Activated T-helper 2 cell treated with anti-CD3 and anti-CD28 coated beads, Interferon-gamma antibody, Interleukin-2, Interleukin-4, amounts not matched to agents 10 μg/mL and 5 μg/mL and 100 μg/mL, durations not matched to agents 14 hours and 24 hours and 36 hours (primary cell): Measurements from ENCODE around the gene CD300E. TPM values are rescaled to one million over a fixed set of nuclear protein-coding genes. Genes with fewer than 3 reads are reported as not detected.

ENCODE experiments used
- DNase-seq: peaks from one replicate; pipeline ENCODE4 v3.0.0; 2021; ENCODE audit warnings: low spot score
- H3K27ac Mint-ChIP-seq: one replicate; pipeline ENCODE4 v1.8.0; 2021; ENCODE audit warnings: mixed read lengths
- H3K27me3 Mint-ChIP-seq: one replicate; pipeline ENCODE4 v1.8.0; 2021; ENCODE audit warnings: low read depth, mixed read lengths
- H3K36me3 Mint-ChIP-seq: one replicate; pipeline ENCODE4 v1.8.0; 2021; ENCODE audit warnings: low read depth, mixed read lengths
- H3K4me1 Mint-ChIP-seq: one replicate; pipeline ENCODE4 v1.8.0; 2021; ENCODE audit warnings: low read depth, mixed read lengths
- H3K4me3 Mint-ChIP-seq: one replicate; pipeline ENCODE4 v1.8.0; 2021; ENCODE audit warnings: low read depth, mild to moderate bottlenecking, moderate library complexity, mixed read lengths
- H3K9me3 Mint-ChIP-seq: one replicate; pipeline ENCODE4 v1.8.0; 2021; ENCODE audit warnings: mixed read lengths
- intact Hi-C: fragments of 100-400 bp; cut with micrococcal nuclease; formaldehyde crosslinking; loops from one replicate; pipeline ENCODE4 v1.15.1; 2023
- total RNA-seq: library from RNA; stranded (reverse); gene quantifications from 2 replicates; pipeline ENCODE4 v1.2.3, GENCODE V29; 2022

CD300E gene
- total RNA-seq, 1 donor from 2014 or later, result not detected

DNA sequence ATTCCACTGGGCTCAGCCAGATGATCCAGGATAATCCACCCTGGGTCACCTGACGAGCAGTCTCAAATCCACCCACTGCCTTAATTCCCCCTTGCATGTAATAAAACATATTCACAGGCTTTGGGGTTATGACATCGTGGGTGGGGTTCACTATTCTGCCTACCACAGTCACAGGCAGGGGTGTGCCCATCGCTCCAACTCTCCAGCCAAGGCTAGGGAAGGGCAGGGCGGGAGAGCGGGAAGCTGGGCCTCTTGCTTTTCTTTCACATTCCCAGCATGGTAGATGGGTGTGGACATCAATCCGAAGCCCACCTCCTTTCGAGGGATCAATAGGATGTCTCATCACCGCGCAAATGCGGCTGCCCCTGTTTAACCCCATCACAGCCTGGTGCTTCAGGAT, 18.8 kb downstream of the CD300E start:
- Mint-ChIP-seq H3K27ac (no peak overlapping the region), H3K27me3 (peaks cover 22% of the 10 kb centered on the region), H3K36me3 (no peaks in the 10 kb centered on the region), H3K4me1 (peaks cover 3% of the 10 kb centered on the region), H3K9me3 (no peaks in the 10 kb centered on the region), H3K4me3 (no peak overlapping the region)
- no peak for DNase-seq
- intact Hi-C loops, result loop anchor here (5.0 kb wide), 1 partner anchor 237 kb away; the partner anchor contains the start of gene GPR142

- intact Hi-C loops, result loop anchor here (5.0 kb wide), 1 partner anchor 237 kb away; the partner anchor contains the start of gene GPR142
- H3K4me1 Mint-ChIP-seq, result peaks cover 3% of the 10 kb centered on the region
- H3K36me3 Mint-ChIP-seq, result no peaks in the 10 kb centered on the region
Observed at GRCh38 chr17:74604200-74604599, 19.3 kb downstream of the CD300E start.

DNA sequence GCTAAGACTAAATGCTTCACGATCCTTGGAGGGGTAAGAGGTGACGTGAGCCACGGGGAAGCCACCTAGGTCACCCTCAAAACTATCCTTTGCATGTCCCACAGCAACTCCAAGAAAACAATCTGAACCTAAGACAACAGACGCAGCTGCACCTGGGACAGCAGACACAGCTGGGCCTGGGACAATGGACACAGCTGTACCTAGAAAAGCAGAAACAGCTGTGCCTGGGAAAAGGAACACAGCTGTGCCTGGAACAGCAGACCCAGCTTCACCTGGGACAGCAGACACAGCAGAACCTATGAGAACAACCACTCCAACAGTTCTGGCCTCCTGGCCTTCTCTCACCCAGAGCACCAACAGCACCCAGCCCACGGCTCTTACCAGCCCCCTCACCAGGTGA, 19.8 kb downstream of the CD300E start:
- Mint-ChIP-seq H3K27me3 (peaks cover 29% of the 10 kb centered on the region), H3K36me3 (no peaks in the 10 kb centered on the region), H3K27ac (no peak overlapping the region), H3K4me1 (peaks cover 4% of the 10 kb centered on the region), H3K4me3 (no peak overlapping the region), H3K9me3 (no peaks in the 10 kb centered on the region)
- DNase-seq, result no peak
- intact Hi-C loops, result loop anchor here (5.0 kb wide), 1 partner anchor 236 kb away; the partner anchor contains the start of gene GPR142

More at GRCh38 chr17:74604200-74604599, 19.3 kb downstream of the CD300E start:
- Mint-ChIP-seq H3K9me3 (no peaks in the 10 kb centered on the region), H3K27ac (no peak overlapping the region), H3K27me3 (peaks cover 27% of the 10 kb centered on the region), H3K4me3 (no peak overlapping the region)
- DNase-seq, result no peak

- H3K27me3 Mint-ChIP-seq, result peaks cover 32% of the 10 kb centered on the region
- intact Hi-C loops, result loop anchor here (5.0 kb wide), 1 partner anchor 236 kb away; the partner anchor contains the start of gene GPR142
- H3K4me3 Mint-ChIP-seq, result no peak overlapping the region
- DNase-seq, result no peak
- peaks cover 7% of the 10 kb centered on the region for H3K4me1 Mint-ChIP-seq
- H3K27ac Mint-ChIP-seq, result no peak overlapping the region
- no peaks in the 10 kb centered on the region for H3K36me3 Mint-ChIP-seq
- H3K9me3 Mint-ChIP-seq, result no peaks in the 10 kb centered on the region
Observed at GRCh38 chr17:74603037-74603635, 20.4 kb downstream of the CD300E start.

GRCh38 chr17:74601944-74602572, 21.5 kb downstream of the CD300E start:
- intact Hi-C loops, result loop anchor here (5.0 kb wide), 1 partner anchor 235 kb away; the partner anchor contains the start of gene GPR142
- H3K27me3 Mint-ChIP-seq, result peaks cover 30% of the 10 kb centered on the region
- H3K4me3 Mint-ChIP-seq, result no peak overlapping the region

DNA sequence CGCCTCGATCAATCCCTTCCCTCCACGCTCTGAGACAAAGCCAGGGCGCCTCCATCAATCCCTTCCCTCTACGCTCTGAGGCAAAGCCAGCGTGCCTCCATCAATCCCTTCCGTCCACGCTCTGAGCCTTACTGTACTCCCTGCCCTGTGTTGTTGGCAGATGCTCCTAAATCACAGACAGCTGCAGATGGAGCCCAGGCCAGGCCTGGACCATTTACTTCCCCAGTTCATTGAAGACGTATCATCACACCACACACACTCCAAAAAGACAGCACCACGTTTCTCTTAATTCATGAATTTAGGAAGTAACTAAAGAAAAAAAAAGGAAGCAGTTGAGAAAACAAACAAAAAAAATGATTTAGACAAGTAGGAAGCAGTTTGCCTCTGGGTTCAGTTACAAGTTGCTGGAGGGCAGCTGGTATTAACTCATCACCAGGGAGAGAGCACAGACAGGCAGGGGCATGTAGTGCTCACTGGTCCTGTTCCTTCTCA, 24.0 kb downstream of the CD300E start:
- peaks cover 28% of the 10 kb centered on the region for H3K27me3 Mint-ChIP-seq
- no peaks in the 10 kb centered on the region for H3K36me3 Mint-ChIP-seq
- H3K4me3 Mint-ChIP-seq, result no peak overlapping the region
- peaks cover 7% of the 10 kb centered on the region for H3K4me1 Mint-ChIP-seq
- intact Hi-C loops, result no loop called here
- no peaks in the 10 kb centered on the region for H3K9me3 Mint-ChIP-seq
- DNase-seq, result no peak
- H3K27ac Mint-ChIP-seq, result no peak overlapping the region

More at GRCh38 chr17:74601944-74602572, 21.5 kb downstream of the CD300E start:
- no peak for DNase-seq
- no peaks in the 10 kb centered on the region for H3K36me3 Mint-ChIP-seq
- H3K27ac Mint-ChIP-seq, result no peak overlapping the region
- peaks cover 7% of the 10 kb centered on the region for H3K4me1 Mint-ChIP-seq
- no peaks in the 10 kb centered on the region for H3K9me3 Mint-ChIP-seq

GRCh38 chr17:74599023-74599399, 24.5 kb downstream of the CD300E start:
- Mint-ChIP-seq H3K36me3 (no peaks in the 10 kb centered on the region), H3K9me3 (no peaks in the 10 kb centered on the region), H3K27ac (no peak overlapping the region), H3K4me1 (peaks cover 7% of the 10 kb centered on the region), H3K4me3 (no peak overlapping the region), H3K27me3 (peaks cover 28% of the 10 kb centered on the region)
- intact Hi-C loops, result no loop called here
- DNase-seq, result no peak

DNA sequence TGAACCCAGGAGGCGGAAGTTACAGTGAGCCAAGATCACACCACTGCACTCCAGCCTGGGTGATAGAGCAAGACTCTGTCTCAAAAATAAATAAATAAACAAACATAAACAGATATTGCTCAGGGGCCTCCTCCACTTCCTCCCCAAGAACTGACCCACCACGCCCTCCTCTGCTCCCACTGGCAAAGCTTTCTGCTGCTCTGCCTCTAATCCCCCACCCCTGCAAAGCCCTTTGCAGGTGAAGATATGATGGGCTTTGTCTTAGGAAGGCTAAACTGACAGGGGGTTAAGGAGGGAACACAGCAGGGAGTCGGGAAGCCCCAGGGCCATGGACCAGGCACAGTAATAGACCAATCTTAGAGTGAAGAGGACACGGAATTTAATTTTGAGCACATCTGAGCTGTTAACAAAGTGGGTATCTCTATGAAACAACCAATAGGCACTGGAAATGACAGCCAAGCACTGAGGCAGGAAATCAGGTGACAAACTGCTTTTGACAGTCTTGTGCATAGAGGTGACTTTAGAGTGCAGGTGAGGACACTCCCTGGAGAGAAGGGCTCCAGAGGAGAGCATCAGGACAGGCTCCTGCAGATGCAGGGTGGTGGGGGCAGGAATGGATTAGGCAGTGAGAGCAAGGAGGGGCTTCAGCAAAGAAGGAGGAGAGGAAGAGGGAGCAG, 25.1 kb downstream of the CD300E start:
- Mint-ChIP-seq H3K27me3 (peaks cover 28% of the 10 kb centered on the region), H3K4me3 (no peak overlapping the region), H3K36me3 (no peaks in the 10 kb centered on the region), H3K27ac (no peak overlapping the region), H3K9me3 (no peaks in the 10 kb centered on the region), H3K4me1 (peaks cover 7% of the 10 kb centered on the region)
- intact Hi-C loops, result no loop called here
- no peak for DNase-seq

GRCh38 chr17:74597069-74597790, 26.3 kb downstream of the CD300E start:
- Mint-ChIP-seq H3K4me1 (peaks cover 7% of the 10 kb centered on the region), H3K27me3 (peaks cover 28% of the 10 kb centered on the region), H3K36me3 (no peaks in the 10 kb centered on the region), H3K27ac (no peak overlapping the region), H3K4me3 (no peak overlapping the region), H3K9me3 (no peaks in the 10 kb centered on the region)
- DNase-seq, result no peak
- intact Hi-C loops, result no loop called here

DNA sequence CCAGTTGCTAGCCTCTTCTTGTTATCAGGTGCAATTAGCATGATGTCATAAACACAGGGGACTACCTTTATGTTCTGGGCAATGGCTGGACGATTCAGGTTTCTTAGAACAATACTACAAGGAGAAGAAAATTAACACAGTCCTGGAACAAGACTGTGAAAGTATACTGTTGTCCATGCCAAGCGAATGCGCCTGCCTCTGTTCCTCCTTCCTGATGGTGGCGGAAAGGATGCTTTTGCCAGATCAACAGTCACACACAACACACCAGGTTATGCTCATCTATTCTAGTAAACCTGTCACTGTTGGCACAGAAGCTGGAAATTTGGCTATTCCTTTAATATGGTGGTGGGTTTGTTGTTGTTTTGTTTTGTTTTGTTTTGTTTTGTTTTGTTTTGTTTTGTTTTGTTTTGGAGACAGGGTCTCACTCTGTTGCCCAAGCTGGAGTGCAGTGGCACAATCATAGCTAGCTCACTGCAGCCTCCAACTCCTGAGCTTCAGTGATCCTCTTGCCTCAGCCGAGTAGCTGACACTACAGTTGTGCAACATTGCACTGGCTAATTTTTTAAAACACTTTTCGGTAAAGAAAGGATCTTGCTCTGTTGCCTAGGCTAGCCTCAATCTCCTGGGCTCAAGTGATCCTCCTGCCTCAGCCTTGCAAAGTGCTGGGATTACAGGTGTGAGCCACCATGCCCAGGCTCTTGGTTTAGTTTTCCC, 28.3 kb downstream of the CD300E start:
- Mint-ChIP-seq H3K27me3 (peaks cover 25% of the 10 kb centered on the region), H3K4me3 (no peak overlapping the region), H3K4me1 (peaks cover 11% of the 10 kb centered on the region), H3K36me3 (no peaks in the 10 kb centered on the region), H3K27ac (no peak overlapping the region), H3K9me3 (no peaks in the 10 kb centered on the region)
- intact Hi-C loops, result no loop called here
- no peak for DNase-seq

DNA sequence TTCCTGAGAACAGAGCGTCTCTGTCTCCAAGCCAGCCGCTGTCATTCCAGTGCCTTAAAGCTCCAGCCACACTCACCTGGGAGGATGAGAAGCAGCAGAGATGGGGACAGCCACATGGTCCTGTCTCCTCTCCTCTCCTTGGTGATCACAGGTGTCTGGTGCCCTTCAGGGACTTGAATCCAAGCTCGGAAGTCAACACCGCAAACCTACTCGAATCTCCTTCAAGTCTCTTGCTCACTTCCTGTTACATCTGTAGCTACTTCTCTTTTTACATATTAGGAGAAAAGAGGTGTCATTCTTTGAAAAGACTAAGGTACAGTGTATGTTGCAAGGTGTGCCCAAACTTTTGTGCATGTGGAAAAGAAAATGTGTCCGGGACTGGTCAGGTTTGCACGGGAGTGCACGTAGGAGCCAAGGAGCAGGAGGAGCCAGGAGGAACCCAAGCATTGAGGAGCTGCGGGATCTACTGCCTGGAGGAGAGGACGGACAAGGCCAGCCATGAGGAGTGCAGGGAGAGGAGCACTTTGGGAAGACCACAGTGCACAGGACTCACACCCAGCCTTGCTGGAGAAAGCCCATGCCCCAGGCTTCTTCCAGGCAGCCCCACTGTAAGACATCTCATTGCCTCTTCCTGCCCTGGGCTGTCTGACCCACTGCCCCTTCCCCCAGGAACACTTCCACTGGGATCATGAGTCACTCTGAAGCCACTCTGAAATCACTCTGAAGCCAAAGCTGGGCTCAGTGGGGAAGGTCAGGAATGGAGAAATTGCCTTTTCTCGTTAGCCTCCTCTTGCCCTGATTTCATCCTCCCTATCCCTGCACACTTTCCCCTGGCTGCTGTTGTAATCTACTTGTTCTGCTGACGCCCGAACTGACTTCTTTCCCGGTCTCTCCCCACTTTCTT, 31.2 kb downstream of the CD300E start, which contains the start of gene CD300LD:
Gene CD300LD, minus strand, starts transcription at position 197 of the 904 bp plus-strand sequence. Its CDS starts 81 bp downstream, at position 116.
- peaks cover 23% of the 10 kb centered on the region for H3K27me3 Mint-ChIP-seq
- intact Hi-C loops, result no loop called here
- H3K27ac Mint-ChIP-seq, result no peak within 1 kb of the TSS
- no peak within 1 kb of the TSS for H3K4me3 Mint-ChIP-seq
- H3K36me3 Mint-ChIP-seq, result no peaks in the 10 kb centered on the region
- H3K4me1 Mint-ChIP-seq, result peaks cover 7% of the 10 kb centered on the region
- H3K9me3 Mint-ChIP-seq, result no peaks in the 10 kb centered on the region
- no peak for DNase-seq
